ENCODE data around the gene DNTT.

DNTT gene

DNA sequence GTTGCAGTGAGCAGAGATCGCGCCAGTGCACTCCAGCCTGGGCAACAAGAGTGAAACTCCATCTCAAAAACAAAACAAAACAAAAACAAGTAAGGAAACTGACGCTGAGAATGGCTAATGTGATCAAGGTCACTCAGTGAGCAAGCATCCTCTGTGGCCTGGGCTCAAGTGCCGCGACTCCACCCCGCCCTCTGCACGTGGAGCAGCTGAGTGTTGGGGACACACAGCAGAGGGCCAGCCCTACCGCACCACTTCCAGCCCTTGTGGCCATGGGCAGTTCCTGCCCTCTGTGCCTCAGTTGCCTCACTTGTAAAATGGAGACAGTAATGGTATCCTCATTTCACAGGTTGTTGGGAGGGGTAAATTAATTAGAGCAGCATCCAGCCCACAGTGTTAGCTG, 75.5 kb downstream of the DNTT start:
- DNase-seq (ENCODE audit: extremely low read depth, low read depth): no peak
- TF ChIP-seq, protein P1, sequence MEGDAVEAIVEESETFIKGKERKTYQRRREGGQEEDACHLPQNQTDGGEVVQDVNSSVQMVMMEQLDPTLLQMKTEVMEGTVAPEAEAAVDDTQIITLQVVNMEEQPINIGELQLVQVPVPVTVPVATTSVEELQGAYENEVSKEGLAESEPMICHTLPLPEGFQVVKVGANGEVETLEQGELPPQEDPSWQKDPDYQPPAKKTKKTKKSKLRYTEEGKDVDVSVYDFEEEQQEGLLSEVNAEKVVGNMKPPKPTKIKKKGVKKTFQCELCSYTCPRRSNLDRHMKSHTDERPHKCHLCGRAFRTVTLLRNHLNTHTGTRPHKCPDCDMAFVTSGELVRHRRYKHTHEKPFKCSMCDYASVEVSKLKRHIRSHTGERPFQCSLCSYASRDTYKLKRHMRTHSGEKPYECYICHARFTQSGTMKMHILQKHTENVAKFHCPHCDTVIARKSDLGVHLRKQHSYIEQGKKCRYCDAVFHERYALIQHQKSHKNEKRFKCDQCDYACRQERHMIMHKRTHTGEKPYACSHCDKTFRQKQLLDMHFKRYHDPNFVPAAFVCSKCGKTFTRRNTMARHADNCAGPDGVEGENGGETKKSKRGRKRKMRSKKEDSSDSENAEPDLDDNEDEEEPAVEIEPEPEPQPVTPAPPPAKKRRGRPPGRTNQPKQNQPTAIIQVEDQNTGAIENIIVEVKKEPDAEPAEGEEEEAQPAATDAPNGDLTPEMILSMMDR (IDR thresholded peaks at IDR 0.05; ENCODE audit: low read depth, low read length): no peak

DNA sequence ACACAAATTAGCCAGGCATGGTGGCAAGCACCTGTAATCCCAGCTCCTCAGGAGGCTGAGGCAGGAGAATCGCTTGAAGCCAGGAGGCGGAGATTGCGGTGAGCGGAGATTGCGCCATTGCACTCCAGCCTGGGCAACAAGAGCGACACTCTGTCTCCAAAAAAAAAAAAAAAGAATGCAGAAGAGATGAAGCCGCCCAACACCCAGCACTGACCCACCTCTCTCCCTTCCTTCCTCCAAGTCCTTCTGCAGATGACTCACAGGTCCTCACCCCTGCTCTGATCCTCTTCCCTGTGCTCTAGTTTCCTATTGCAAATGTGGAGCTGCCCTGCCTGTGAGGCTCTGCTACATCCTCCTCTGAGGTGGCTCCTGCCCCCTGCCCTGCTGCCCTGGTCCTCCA, 76.6 kb downstream of the DNTT start:
- no peak for DNase-seq (ENCODE audit: extremely low read depth, low read depth)

DNA sequence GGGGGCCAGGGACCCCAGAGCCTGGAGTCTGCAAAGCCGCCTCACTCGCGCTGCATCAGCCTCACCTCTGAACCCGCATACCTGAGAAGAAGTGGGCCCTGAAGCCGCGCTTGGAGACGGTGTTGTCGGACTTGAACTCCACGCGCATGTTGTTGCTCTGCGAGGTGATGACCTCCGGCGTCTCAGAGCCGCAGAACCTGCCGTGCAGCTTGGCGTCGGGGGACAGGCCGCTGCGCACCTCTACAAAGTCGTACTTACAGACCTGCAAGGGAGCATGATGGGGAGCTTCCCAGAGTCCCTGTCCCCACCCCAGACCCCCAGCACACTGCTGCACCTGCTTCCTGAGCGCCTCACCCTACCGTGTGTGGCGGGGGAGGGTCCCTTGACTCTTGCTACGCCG, 80.3 kb downstream of the DNTT start:
- TF ChIP-seq, protein P1 (IDR thresholded peaks at IDR 0.05; ENCODE audit: low read depth, low read length): no peak
- DNase-seq (ENCODE audit: extremely low read depth, low read depth): no peak

More for the DNA sequence above, 76.6 kb downstream of the DNTT start:
- TF ChIP-seq, protein P1 (IDR thresholded peaks at IDR 0.05; ENCODE audit: low read depth, low read length): no peak

DNA sequence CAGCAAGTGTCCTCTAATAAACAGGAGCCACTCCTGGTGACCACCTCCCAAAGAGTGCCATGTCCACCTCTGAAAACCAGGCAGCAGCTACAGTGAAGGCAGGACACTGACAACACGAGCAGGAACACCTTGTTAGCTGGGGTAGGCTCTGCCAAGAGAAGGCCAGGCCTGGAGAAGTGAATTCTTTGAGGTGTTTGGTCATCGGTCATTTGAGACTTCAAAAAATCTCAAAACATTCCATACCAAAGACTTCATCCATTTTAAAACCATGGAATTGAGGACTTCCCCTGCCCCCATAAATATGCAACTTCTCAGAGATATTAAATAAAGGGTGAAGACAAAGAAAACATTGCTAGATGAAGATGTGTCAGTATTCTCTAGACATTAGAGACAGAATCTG, 82.9 kb downstream of the DNTT start:
- DNase-seq (ENCODE audit: extremely low read depth, low read depth): no peak
- TF ChIP-seq, protein P1 (IDR thresholded peaks at IDR 0.05; ENCODE audit: low read depth, low read length): no peak

DNA sequence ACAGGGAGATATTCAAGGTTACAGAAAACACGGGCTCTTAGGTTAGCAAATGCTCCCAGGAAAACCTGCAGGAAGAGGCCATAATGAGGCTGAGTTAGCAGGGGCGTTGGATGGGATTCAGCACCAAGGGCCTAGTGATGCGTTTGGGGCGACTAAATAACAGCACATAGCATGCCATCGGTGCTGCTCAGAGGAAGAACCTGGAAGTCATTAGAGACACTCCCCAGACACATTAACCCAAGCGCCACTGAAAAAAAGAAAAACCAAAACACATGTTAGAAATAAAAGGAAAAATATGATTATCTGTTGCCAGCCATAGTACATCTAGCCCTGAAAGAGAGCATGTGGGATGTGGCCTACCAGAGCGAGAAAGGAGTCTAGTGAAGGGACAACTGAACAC, 83.4 kb downstream of the DNTT start:
- TF ChIP-seq, protein P1 (IDR thresholded peaks at IDR 0.05; ENCODE audit: low read depth, low read length): no peak
- peak; percentile 16 for DNase-seq (ENCODE audit: extremely low read depth, low read depth)

Measured in AG09319 (cell line).